Islet precursor cell (in vitro differentiated cells): ENCODE data around the gene SAMD10.
"Not testable (repeated sequence)": the region's sequence is repeated elsewhere in the genome, so short reads cannot be mapped to it uniquely, and the experiment has no call there.

ENCODE experiments used
- DNase-seq: peaks from one replicate; pipeline ENCODE4 v3.0.0-alpha.2; 2018

SAMD10 gene

GRCh38 chr20:63940071-63940471 is 39.4 kb downstream of the SAMD10 start:
- DNase-seq, result no peak

- no peak for DNase-seq
These were observed 40.1 kb downstream of the SAMD10 start for GRCh38 chr20:63939061-63939935.

GRCh38 chr20:63937596-63937995 is 41.8 kb downstream of the SAMD10 start:
- DNase-seq, result no peak

GRCh38 chr20:63935447-63935846 is 44.0 kb downstream of the SAMD10 start:
- DNase-seq, result no peak

- DNase-seq, result peak; percentile 58
These were observed 45.0 kb downstream of the SAMD10 start for GRCh38 chr20:63934271-63935068.

- no peak for DNase-seq
These were observed 45.8 kb downstream of the SAMD10 start for GRCh38 chr20:63933646-63934045.

GRCh38 chr20:63932606-63933160 is 46.8 kb downstream of the SAMD10 start:
- no peak for DNase-seq

GRCh38 chr20:63931735-63932134 is 47.7 kb downstream of the SAMD10 start:
- no peak for DNase-seq

- DNase-seq, result no peak
These were observed 48.4 kb downstream of the SAMD10 start for GRCh38 chr20:63930971-63931553.

GRCh38 chr20:63929473-63929883 is 50.0 kb downstream of the SAMD10 start:
- DNase-seq, result not testable (repeated sequence)

- DNase-seq, result no peak
These were observed 50.4 kb downstream of the SAMD10 start for GRCh38 chr20:63929071-63929470.

GRCh38 chr20:63926298-63926697 is 53.1 kb downstream of the SAMD10 start:
- no peak for DNase-seq

GRCh38 chr20:63924241-63924640 is 55.2 kb downstream of the SAMD10 start:
- no peak for DNase-seq
